ENCODE data around the gene RAP2A.

The RAP2A gene

DNA sequence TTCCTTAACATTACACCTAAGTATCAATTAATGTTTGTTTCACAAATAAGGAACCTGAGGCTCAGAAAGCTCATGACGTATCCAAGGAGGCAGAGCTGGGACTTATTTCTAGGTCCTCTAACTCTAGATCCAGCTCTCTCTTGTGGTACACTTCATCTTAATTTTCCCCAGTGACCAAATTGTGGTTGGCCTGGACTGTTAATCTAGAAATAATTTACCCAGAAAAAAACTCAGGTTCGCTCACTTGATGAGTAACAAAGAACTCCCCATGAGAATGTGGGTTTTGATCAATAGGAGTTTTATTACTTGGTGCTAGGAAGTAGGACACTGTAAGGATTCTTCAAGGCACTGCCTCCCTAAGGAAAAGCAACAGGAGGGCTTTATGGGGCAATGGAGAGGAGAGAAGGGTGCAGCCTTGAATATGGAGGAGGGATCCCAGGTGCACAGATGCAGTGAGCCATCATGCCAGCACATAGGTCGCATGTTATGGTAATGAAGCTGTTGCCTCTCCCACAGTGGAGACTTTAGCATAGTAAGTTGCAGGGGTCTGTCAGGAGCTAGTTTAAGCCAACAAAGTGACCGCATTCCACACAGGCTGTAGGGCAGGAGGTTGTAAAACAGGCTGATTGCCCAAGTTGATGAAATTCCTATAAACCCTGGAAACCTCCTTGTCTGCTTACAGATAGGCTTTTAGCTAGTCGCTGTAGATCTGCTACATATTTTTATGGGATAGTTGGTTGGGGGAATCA, 14.7 kb downstream of the RAP2A start:
- DNase-seq = no peak

DNA sequence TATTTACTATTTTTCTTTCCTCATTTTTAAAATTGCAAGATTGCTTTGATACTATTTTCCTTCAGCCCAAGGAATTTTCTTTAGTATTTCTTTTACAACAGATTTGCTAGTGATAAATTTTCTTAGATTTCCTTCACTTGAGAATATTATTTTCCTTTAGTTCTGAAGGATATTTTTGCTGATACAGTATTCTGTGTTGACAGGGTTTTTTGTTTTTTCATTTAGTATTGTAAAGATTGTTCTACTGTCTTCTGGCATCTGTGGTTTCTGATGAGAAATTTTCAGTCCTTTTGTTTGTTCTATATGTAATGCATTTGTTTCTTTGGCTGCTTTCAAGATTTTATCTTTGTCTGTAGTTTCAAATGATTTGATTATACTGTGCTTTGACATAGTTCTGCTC, 20.7 kb downstream of the RAP2A start:
- no peak for DNase-seq

- no peak for DNase-seq
Observed at GRCh38 chr13:97456047-97456446, 22.1 kb downstream of the RAP2A start.

- DNase-seq = no peak
Observed at GRCh38 chr13:97459215-97459777, 25.3 kb downstream of the RAP2A start.

DNA sequence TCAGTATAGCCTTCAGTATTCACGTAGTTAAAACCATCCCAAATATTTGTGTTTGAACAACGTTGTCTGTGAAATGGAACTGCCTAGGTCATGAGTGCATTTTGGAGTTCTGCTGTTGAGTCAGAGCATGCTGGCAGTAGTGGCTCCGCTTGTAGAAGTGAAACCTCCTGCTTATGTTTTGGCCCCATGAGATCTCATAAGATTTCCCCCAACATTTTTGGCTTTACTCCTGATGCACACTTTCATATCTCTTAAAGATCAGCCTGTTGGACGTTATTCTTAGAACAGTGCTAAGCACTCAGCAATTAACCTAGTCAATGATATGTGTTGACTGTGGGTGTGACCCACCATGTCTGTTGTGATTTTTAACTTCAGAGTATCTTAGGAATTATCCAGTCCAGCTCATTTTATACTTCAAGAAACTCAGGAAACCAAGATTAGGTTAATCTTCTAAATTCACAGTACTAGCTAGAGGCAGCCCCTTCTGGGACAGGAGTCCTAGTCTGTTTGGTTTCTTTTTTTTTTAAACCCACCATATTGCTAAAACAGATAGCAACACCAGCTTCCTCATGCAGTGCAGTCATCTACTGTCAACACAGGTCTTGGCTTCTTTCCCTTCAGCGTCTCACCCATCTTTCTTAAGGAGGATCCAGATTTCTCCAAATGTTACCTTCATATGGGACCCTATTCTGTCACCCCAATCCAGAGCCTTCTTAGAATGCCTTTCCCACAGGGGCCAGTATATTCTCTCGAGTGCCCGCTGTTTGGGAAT, 26.2 kb downstream of the RAP2A start:
- no peak for DNase-seq

GRCh38 chr13:97460853-97461252, 26.9 kb downstream of the RAP2A start:
- no peak for DNase-seq

GRCh38 chr13:97464561-97464960, 30.6 kb downstream of the RAP2A start:
- DNase-seq = no peak

DNA sequence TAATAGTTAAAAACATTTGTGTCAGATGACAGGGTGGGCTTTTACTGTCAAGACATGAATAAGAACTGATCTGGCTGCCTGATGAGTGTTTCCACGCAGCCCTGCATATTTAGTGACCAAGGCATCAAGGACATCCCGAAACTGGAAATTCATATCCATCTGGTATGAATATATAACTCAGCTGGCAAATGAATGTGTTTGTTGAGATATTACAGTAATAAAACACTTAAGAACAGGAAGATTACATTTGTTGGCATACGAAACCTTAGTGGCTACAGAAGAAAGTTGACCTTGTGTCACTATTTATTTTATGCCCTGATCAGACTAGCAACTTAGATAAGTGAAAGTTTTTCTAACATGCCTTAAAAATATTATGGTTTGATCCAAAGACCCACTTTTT, 32.8 kb downstream of the RAP2A start:
- no peak for DNase-seq

DNA sequence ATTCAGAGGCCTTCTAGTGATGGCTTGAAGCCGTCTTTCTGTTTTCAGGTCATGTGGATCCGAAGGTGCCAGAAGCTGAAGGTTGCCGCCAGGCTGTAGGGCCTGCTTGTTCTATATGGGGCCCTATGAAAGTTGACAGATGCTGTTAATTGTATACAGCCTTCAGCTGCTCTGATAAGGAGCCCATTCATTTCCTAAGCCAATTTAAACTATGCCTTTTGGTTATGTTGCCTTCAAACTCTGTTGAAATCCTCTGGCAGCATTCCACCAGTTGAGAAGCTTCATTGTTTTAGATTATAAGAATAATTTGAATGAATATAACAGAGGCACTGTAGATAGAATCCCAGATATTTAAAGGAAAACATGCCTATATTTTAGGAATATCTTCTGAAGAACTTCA, 34.4 kb downstream of the RAP2A start:
- DNase-seq = no peak

GRCh38 chr13:97471711-97472110, 37.7 kb downstream of the RAP2A start:
- no peak for DNase-seq

DNA sequence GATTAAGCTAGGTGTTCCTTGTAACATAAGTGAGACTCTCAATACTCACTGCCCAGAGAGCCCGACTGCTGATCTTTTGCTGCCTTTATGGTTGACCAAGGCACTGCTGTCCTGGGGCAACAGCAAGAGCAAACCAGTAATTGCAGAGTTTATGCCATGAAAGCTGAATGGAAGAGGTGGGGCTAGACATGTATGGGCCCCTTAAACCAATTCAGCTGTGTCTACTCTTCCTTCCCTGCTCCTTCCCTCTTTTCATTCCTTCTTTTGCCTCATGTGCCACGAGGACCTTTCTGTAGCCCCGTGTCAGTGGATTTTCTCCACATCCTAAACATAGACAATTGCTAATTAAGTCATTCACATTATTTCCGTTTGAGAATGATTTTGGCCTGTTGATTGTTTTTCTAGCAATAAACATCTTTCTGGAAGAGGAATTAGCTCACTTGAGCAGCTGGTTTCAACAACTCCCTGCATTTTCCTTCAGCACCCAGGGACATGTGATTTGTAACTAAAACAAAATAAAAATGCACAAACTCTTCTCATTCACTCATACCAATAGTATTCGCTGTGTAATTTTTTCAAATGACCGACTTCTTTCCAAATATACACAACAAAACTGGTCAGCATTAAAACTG, 40.5 kb downstream of the RAP2A start:
- no peak for DNase-seq

GRCh38 chr13:97475011-97475410, 41.0 kb downstream of the RAP2A start:
- DNase-seq = no peak

- DNase-seq = no peak
Observed at GRCh38 chr13:97477844-97478243, 43.9 kb downstream of the RAP2A start.

GRCh38 chr13:97478247-97478646, 44.3 kb downstream of the RAP2A start:
- DNase-seq = no peak

GRCh38 chr13:97483465-97483864, 49.5 kb downstream of the RAP2A start:
- no peak for DNase-seq

- no peak for DNase-seq
Observed at GRCh38 chr13:97484301-97484700, 50.3 kb downstream of the RAP2A start.

GRCh38 chr13:97485320-97485719, 51.4 kb downstream of the RAP2A start:
- DNase-seq = no peak

- DNase-seq = no peak
Observed at GRCh38 chr13:97490702-97491307, 56.8 kb downstream of the RAP2A start.

DNA sequence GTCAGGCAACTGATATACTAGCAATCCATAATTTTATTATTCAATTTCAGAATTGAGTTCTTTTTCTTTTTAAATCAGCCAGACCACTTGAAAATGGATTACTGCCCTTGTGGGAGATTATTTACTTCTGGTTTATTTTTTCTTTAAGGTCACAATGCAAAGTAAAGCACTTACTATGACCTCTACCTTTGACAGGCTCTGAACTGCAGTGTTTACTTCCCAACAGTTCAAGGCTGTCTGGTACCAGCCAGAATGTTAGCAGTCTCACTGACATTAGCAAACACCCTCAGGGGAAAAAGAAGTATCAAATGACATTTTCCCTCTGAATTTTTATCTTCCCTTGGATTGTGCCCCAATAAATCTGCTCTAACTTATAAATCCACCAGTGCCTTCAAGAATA, 57.5 kb downstream of the RAP2A start:
- DNase-seq = peak; percentile 14

DNA sequence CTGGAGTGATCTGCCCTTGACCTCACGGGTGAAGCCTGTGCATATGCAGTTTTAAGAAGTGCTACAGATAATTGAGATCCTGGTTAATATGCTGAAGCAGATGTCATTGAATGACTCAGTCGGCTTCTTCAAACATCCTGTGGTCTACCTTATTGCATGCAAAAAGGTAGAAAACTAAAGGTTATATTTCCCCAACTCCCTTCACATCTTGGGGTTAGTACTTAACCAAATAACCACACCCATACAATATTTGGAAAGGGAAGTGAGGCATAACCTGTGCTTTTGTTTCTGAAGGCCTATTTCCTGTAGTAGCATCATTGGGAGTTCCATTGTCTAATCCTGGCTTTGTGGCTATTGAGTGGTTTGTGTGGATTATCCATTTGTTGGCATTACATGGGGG, 58.3 kb downstream of the RAP2A start:
- DNase-seq = no peak

DNA sequence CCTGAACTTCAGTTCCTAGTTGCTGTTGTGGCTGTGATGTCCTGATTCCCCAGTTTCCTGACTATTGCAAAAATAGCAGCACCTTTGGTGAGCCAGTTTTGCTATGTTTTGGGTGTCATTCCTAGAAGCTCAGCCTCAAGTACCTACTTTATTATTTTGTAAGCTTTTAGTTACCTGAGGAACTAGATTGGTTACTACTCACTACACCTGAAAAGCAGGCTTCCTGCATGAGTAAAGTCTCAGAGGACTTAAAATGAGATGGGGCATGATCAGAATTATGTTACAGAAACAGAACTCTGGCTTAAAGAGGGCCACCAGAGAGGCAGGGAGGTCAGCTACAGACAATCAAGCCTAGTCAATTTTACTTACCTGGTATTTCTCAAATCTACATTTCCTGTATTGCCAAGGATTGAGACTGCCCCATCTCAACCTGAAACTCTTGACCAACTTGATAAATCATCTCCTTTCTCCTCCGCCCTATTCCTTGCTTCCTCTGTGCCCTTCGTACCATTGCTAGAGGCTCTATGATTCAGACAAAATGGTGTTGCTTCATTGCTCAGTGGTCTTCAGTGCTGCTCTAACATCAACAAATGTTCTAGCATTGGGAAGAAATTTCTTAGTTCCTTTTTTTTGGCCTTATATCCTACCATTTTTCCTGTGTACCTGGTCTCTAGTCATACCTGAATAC, 58.9 kb downstream of the RAP2A start:
- DNase-seq = no peak

- no peak for DNase-seq
Observed at GRCh38 chr13:97493456-97493855, 59.5 kb downstream of the RAP2A start.

DNA sequence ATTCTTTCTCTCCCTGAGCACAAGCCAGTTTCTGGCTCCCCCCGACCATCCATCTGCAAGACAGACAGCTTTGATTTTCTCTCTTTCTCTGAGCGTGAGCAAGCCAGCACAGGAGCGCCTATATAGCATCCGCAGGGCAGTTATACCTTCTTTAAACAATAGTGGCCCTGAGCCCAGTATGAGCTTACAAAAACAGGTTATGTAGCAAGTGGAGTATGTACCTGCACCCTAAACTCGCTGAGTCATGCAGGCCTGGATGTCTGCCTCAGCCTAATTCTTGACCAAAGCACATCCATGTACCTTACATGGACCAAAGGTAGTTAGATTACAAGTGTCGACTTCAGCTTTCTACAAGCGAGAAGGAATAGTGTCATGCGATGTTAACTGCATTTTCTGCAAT, 61.7 kb downstream of the RAP2A start:
- no peak for DNase-seq
